Transverse colon (tissue), 3 donors: ENCODE measurements around the gene DCN.

ENCODE experiments used
- CTCF ChIP-seq, 5 experiments: fragments of 200-600 bp in 3 of 5; fragments of 450-650 bp in 2 of 5; sonication (generic) in 3 of 5; IDR thresholded peaks; 1 replicate in 2 of 5; 2 replicates in 3 of 5; pipeline ENCODE4 v1.5.1; 2016 to 2017; ENCODE audit warnings: antibody characterized with exemption in 5 of 5, inconsistent platforms in 3 of 5, mild to moderate bottlenecking in 2 of 5, moderate library complexity in 1 of 5
- POLR2A ChIP-seq: fragments of 450-650 bp; IDR thresholded peaks from one replicate; pipeline ENCODE4 v1.6.1; 2016; ENCODE audit warnings: antibody characterized with exemption, mild to moderate bottlenecking, moderate library complexity

- TF ChIP-seq CTCF (IDR thresholded peaks at IDR 0.05), result no peak
- TF ChIP-seq POLR2A, result no peak
Measured at GRCh38 chr12:91106283-91106682, 76.3 kb downstream of the DCN start.
